Amniotic epithelial cell (primary cell): ENCODE measurements around the gene RAB1B.

Source experiments
- DNase-seq: peaks from one replicate; pipeline ENCODE4 v3.0.0-alpha.2; 2010; ENCODE audit warnings: low read depth

Gene RAB1B

GRCh38 chr11:66284526-66285078 is 16.2 kb downstream of the RAB1B start:
- DNase-seq = no peak

- DNase-seq = no peak
Measured at GRCh38 chr11:66285250-66285947, 17.0 kb downstream of the RAB1B start.

- DNase-seq = no peak
Measured at GRCh38 chr11:66286699-66287098, 18.3 kb downstream of the RAB1B start.

GRCh38 chr11:66287211-66287888 is 18.9 kb downstream of the RAB1B start:
- no peak for DNase-seq

GRCh38 chr11:66287889-66288670 is 19.6 kb downstream of the RAB1B start:
- DNase-seq = peak; percentile 21

GRCh38 chr11:66288671-66289547 is 20.5 kb downstream of the RAB1B start, which contains the start of gene YIF1A:
Gene YIF1A, minus strand, starts transcription at chr11:66289143. Its CDS starts 158 bp downstream, at chr11:66288985.
- peak; percentile 99 for DNase-seq

- no peak for DNase-seq
Measured at GRCh38 chr11:66289548-66290329, 21.3 kb downstream of the RAB1B start.

- no peak for DNase-seq
Measured at GRCh38 chr11:66290330-66290621, 21.8 kb downstream of the RAB1B start.

- DNase-seq = no peak
Measured at GRCh38 chr11:66291303-66291705, 22.9 kb downstream of the RAB1B start.

GRCh38 chr11:66291706-66292542 is 23.5 kb downstream of the RAB1B start, which contains the start of gene TMEM151A:
Gene TMEM151A, plus strand, starts transcription at chr11:66291894. Its CDS starts 120 bp downstream, at chr11:66292014.
- no peak for DNase-seq

GRCh38 chr11:66292543-66293332 is 24.3 kb downstream of the RAB1B start:
- no peak for DNase-seq

- DNase-seq = no peak
Measured at GRCh38 chr11:66293352-66293751, 24.9 kb downstream of the RAB1B start.

GRCh38 chr11:66293777-66294625 is 25.6 kb downstream of the RAB1B start:
- DNase-seq = no peak

GRCh38 chr11:66294626-66295620 is 26.5 kb downstream of the RAB1B start:
- no peak for DNase-seq

GRCh38 chr11:66297610-66298009 is 29.2 kb downstream of the RAB1B start:
- DNase-seq = no peak

GRCh38 chr11:66299186-66299585 is 30.7 kb downstream of the RAB1B start:
- DNase-seq = no peak

- no peak for DNase-seq
Measured at GRCh38 chr11:66302656-66303055, 34.2 kb downstream of the RAB1B start.
